Measurements from ENCODE around the gene PRORP. TPM values are rescaled to one million over a fixed set of nuclear protein-coding genes. Genes with fewer than 3 reads are reported as not detected.
A peak's percentile ranks its signal among the peaks of the same experiment; 100 is the strongest.

Gene PRORP
- total and polyA plus RNA-seq, 2 experiments from 2014 or later = 28.8 to 50.4 TPM

GRCh38 chr14:35159742-35160409 is 37.5 kb downstream of the PRORP start:
- 0 out of 2 replicates have a peak, but pooled peaks cover 9% of the 10 kb centered on the region for H3K4me1 ChIP-seq (ENCODE audit: insufficient read depth)
- no peaks in the 10 kb centered on the region for H3K79me2 ChIP-seq (replicated peaks; ENCODE audit: insufficient read depth)
- H3K4me3 ChIP-seq = no peak overlapping the region
- ATAC-seq (no peak), DNase-seq (ENCODE audit: low spot score) (no peak)
- H3K27me3 ChIP-seq (ENCODE audit: insufficient read depth) = no peaks in the 10 kb centered on the region
- H3K9me3 Mint-ChIP-seq = no peaks in the 10 kb centered on the region
- peaks cover 20% of the 10 kb centered on the region for H3K4me1 Mint-ChIP-seq
- no peaks in the 10 kb centered on the region; the same call in 2 of the 3 replicates for H3K36me3 Mint-ChIP-seq (ENCODE audit: low read depth)
- no peaks in the 10 kb centered on the region for H4K20me1 ChIP-seq (replicated peaks; ENCODE audit: insufficient read depth)
- TF ChIP-seq EZH2 (IDR thresholded peaks at IDR 0.05; ENCODE audit: low read depth, unreplicated experiment) (no peak), CREB1 (CRISPR knock-in tag; IDR thresholded peaks at IDR 0.05; ENCODE audit: low read depth) (no peak), STAT1 (IDR thresholded peaks at IDR 0.05; ENCODE audit: unreplicated experiment) (no peak), CTCF (conservative IDR thresholded peaks at IDR 0.05; ENCODE audit: low read depth in 2 of 2) (no peak)
- H3K9me2 ChIP-seq (ENCODE audit: insufficient read depth) = no peaks in the 10 kb centered on the region
- no peak overlapping the region for H3K4me3 Mint-ChIP-seq
- H3K27ac ChIP-seq (ENCODE audit: low read depth) = no peak overlapping the region
- H3K27me3 Mint-ChIP-seq (ENCODE audit: insufficient read depth, low read depth, poor library complexity) = no peaks in the 10 kb centered on the region
- H3K4me2 ChIP-seq = no peak overlapping the region
- no peaks in the 10 kb centered on the region for H3K36me3 ChIP-seq (ENCODE audit: insufficient read depth)
- H3F3A ChIP-seq (replicated peaks; ENCODE audit: low read depth) = no peaks in the 10 kb centered on the region
- H3K27ac Mint-ChIP-seq = no peak overlapping the region
- H2AFZ ChIP-seq = no peak overlapping the region

GRCh38 chr14:35161231-35161630 is 38.9 kb downstream of the PRORP start:
- no peaks in the 10 kb centered on the region for H3K36me3 ChIP-seq (ENCODE audit: insufficient read depth)
- no peaks in the 10 kb centered on the region for H3K9me3 Mint-ChIP-seq
- no peak overlapping the region for H2AFZ ChIP-seq
- H3K27me3 Mint-ChIP-seq (ENCODE audit: insufficient read depth, low read depth, poor library complexity) = no peaks in the 10 kb centered on the region
- TF ChIP-seq POLR2AphosphoS5 (IDR thresholded peaks at IDR 0.05; ENCODE audit: low read depth) = no peak
- H3K4me3 Mint-ChIP-seq = no peak overlapping the region
- peak overlapping the region; percentile 47 for H3K27ac Mint-ChIP-seq
- H3K4me1 ChIP-seq (ENCODE audit: insufficient read depth) = 0 out of 2 replicates have a peak, but pooled peaks cover 3% of the 10 kb centered on the region
- no peaks in the 10 kb centered on the region for H3F3A ChIP-seq (replicated peaks; ENCODE audit: low read depth)
- H3K79me2 ChIP-seq (replicated peaks; ENCODE audit: insufficient read depth) = no peaks in the 10 kb centered on the region
- no peak overlapping the region for H3K27ac ChIP-seq (ENCODE audit: low read depth)
- H3K9me2 ChIP-seq (ENCODE audit: insufficient read depth) = no peaks in the 10 kb centered on the region
- DNase-seq (ENCODE audit: low spot score) (no peak), ATAC-seq (no peak)
- H3K4me3 ChIP-seq = no peak overlapping the region
- no peaks in the 10 kb centered on the region for H3K27me3 ChIP-seq (ENCODE audit: insufficient read depth)
- no peaks in the 10 kb centered on the region; the same call in 2 of the 3 replicates for H3K36me3 Mint-ChIP-seq (ENCODE audit: low read depth)
- H4K20me1 ChIP-seq (replicated peaks; ENCODE audit: insufficient read depth) = no peaks in the 10 kb centered on the region
- H3K4me1 Mint-ChIP-seq = peaks cover 14% of the 10 kb centered on the region; the same call in 2 of the 3 replicates
- H3K4me2 ChIP-seq = no peak overlapping the region

- H3K27me3 Mint-ChIP-seq (ENCODE audit: insufficient read depth, low read depth, poor library complexity) = no peaks in the 10 kb centered on the region
- DNase-seq (ENCODE audit: low spot score) (no peak), ATAC-seq (no peak)
- Histone ChIP-seq H3K27me3 (ENCODE audit: insufficient read depth) (no peaks in the 10 kb centered on the region), H2AFZ (no peak overlapping the region), H3K4me2 (no peak overlapping the region), H3K9me2 (ENCODE audit: insufficient read depth) (no peaks in the 10 kb centered on the region), H4K20me1 (replicated peaks; ENCODE audit: insufficient read depth) (no peaks in the 10 kb centered on the region), H3K79me2 (replicated peaks; ENCODE audit: insufficient read depth) (no peaks in the 10 kb centered on the region), H3K4me1 (ENCODE audit: insufficient read depth) (no peaks in the 10 kb centered on the region), H3F3A (replicated peaks; ENCODE audit: low read depth) (no peaks in the 10 kb centered on the region), H3K4me3 (no peak overlapping the region), H3K27ac (ENCODE audit: low read depth) (no peak overlapping the region), H3K36me3 (ENCODE audit: insufficient read depth) (no peaks in the 10 kb centered on the region)
- peaks cover 6% of the 10 kb centered on the region; the same call in 2 of the 3 replicates for H3K4me1 Mint-ChIP-seq
- no peaks in the 10 kb centered on the region; the same call in 2 of the 3 replicates for H3K9me3 Mint-ChIP-seq
- H3K36me3 Mint-ChIP-seq (ENCODE audit: low read depth) = peaks cover 10% of the 10 kb centered on the region; the same call in 2 of the 3 replicates
- no peak overlapping the region for H3K4me3 Mint-ChIP-seq
- no peak overlapping the region for H3K27ac Mint-ChIP-seq
- no peak for TF ChIP-seq EZH2 (IDR thresholded peaks at IDR 0.05; ENCODE audit: low read depth, unreplicated experiment)
- TF ChIP-seq CREB1 (CRISPR knock-in tag; IDR thresholded peaks at IDR 0.05; ENCODE audit: low read depth) = no peak
- TF ChIP-seq NANOG (IDR thresholded peaks at IDR 0.05; ENCODE audit: borderline replicate concordance) = no peak
- no peak for TF ChIP-seq ETS1 (IDR thresholded peaks at IDR 0.05)
- TF ChIP-seq JUNB (IDR thresholded peaks at IDR 0.05; ENCODE audit: unreplicated experiment) = no peak
- no peak for TF ChIP-seq POLR2AphosphoS5 (IDR thresholded peaks at IDR 0.05; ENCODE audit: low read depth)
- no peak for TF ChIP-seq CTCF (conservative IDR thresholded peaks at IDR 0.05; ENCODE audit: low read depth in 2 of 2)
- no peak for TF ChIP-seq STAT1 (IDR thresholded peaks at IDR 0.05; ENCODE audit: unreplicated experiment)
- no peak for TF ChIP-seq ZNF114 (CRISPR knock-in tag; IDR thresholded peaks at IDR 0.05)
- TF ChIP-seq ZNF331 (CRISPR knock-in tag; IDR thresholded peaks at IDR 0.05; ENCODE audit: low read depth) = no peak
These were observed 41.0 kb downstream of the PRORP start for GRCh38 chr14:35163384-35163783.
